NCI-H82 (cell line): ENCODE measurements around the gene OR7D2.
"Not testable (repeated sequence)": the region's sequence is repeated elsewhere in the genome, so short reads cannot be mapped to it uniquely, and the experiment has no call there.

Source experiments
- DNase-seq: peaks from one replicate; lab custom pipeline; 2025; lab: John Stamatoyannopoulos, UW

OR7D2 gene

GRCh38 chr19:9178901-9179300 is at the start of gene OR7D2:
TSS of gene OR7D2 (plus strand) at chr19:9178979. CDS start at chr19:9185782, 6,803 bp downstream.
- no peak for DNase-seq

- no peak for DNase-seq
Observed at GRCh38 chr19:9130965-9131364, 47.8 kb upstream of the OR7D2 start.

- no peak for DNase-seq
Observed at GRCh38 chr19:9132422-9132821, 46.4 kb upstream of the OR7D2 start.

GRCh38 chr19:9139609-9140158 is 39.1 kb upstream of the OR7D2 start:
- no peak for DNase-seq

- DNase-seq = peak; percentile 95
Observed at GRCh38 chr19:9140159-9140874, 38.5 kb upstream of the OR7D2 start, which contains the start of gene ZNF317. TSS of gene ZNF317 (plus strand) at chr19:9140397. CDS start at chr19:9156017, 15,620 bp downstream.

- DNase-seq = no peak
Observed at GRCh38 chr19:9144920-9145319, 33.9 kb upstream of the OR7D2 start.

GRCh38 chr19:9146882-9147281 is 31.9 kb upstream of the OR7D2 start:
- no peak for DNase-seq

GRCh38 chr19:9148697-9149096 is 30.1 kb upstream of the OR7D2 start:
- no peak for DNase-seq

- DNase-seq = no peak
Observed at GRCh38 chr19:9149997-9150396, 28.8 kb upstream of the OR7D2 start.

- no peak for DNase-seq
Observed at GRCh38 chr19:9150650-9151049, 28.1 kb upstream of the OR7D2 start.

GRCh38 chr19:9151367-9151766 is 27.4 kb upstream of the OR7D2 start:
- DNase-seq = no peak

GRCh38 chr19:9155591-9155990 is 23.2 kb upstream of the OR7D2 start:
- no peak for DNase-seq

- DNase-seq = no peak
Observed at GRCh38 chr19:9156304-9156703, 22.5 kb upstream of the OR7D2 start.

GRCh38 chr19:9159891-9160290 is 18.9 kb upstream of the OR7D2 start:
- no peak for DNase-seq

- DNase-seq = no peak
Observed at GRCh38 chr19:9161427-9161826, 17.4 kb upstream of the OR7D2 start.

GRCh38 chr19:9165261-9165660 is 13.5 kb upstream of the OR7D2 start:
- DNase-seq = no peak

- DNase-seq = no peak
Observed at GRCh38 chr19:9166846-9167245, 11.9 kb upstream of the OR7D2 start.

- DNase-seq = no peak
Observed at GRCh38 chr19:9171393-9171991, 7.3 kb upstream of the OR7D2 start.

- no peak for DNase-seq
Observed at GRCh38 chr19:9175326-9175725, 3.5 kb upstream of the OR7D2 start.

GRCh38 chr19:9183000-9183399 is 4.2 kb downstream of the OR7D2 start:
- DNase-seq = no peak

GRCh38 chr19:9187191-9187590 is 8.4 kb downstream of the OR7D2 start:
- DNase-seq = no peak

GRCh38 chr19:9189535-9189934 is 10.8 kb downstream of the OR7D2 start:
- DNase-seq = no peak

- DNase-seq = not testable (repeated sequence)
Observed at GRCh38 chr19:9198044-9198443, 19.3 kb downstream of the OR7D2 start.
